PFSK-1 (cell line): ENCODE results near the gene CHIT1.

Experiments used
- FOXP2 ChIP-seq: optimal IDR thresholded peaks from 2 replicates; pipeline ENCODE3; 2011; ENCODE audit warnings: borderline replicate concordance, control low read depth, inconsistent platforms; ENCODE audit not compliant: insufficient read depth; ENCODE audit errors: extremely low read length, extremely low read depth
- POLR2AphosphoS5 ChIP-seq: IDR thresholded peaks from 2 replicates; pipeline ENCODE4 v1.6.1; 2012; ENCODE audit warnings: low read depth, mild to moderate bottlenecking, control low read depth, low read length, moderate library complexity
- SIN3A ChIP-seq: IDR thresholded peaks from 2 replicates; pipeline ENCODE4 v1.6.1; 2012; ENCODE audit warnings: mild to moderate bottlenecking, low read length, moderate library complexity, borderline replicate concordance; ENCODE audit not compliant: insufficient read depth
- TAF1 ChIP-seq: IDR thresholded peaks from 2 replicates; pipeline ENCODE4 v1.6.1; 2012; ENCODE audit warnings: low read length, control low read depth, borderline replicate concordance; ENCODE audit not compliant: insufficient read depth
- TF ChIP-seq, protein P1 (sequence below), 2 experiments: IDR thresholded peaks; 2 replicates each; pipeline versions ENCODE4 v1.6.1 to v1.8.0; 2011 to 2012; ENCODE audit warnings: low read depth in 2 of 2, low read length in 2 of 2, control low read depth in 1 of 2, inconsistent platforms in 1 of 2, mild to moderate bottlenecking in 1 of 2, moderate library complexity in 1 of 2; ENCODE audit not compliant: insufficient read depth in 1 of 2

- no peak for TF ChIP-seq TAF1
- TF ChIP-seq POLR2AphosphoS5, result no peak
- TF ChIP-seq, protein P1, sequence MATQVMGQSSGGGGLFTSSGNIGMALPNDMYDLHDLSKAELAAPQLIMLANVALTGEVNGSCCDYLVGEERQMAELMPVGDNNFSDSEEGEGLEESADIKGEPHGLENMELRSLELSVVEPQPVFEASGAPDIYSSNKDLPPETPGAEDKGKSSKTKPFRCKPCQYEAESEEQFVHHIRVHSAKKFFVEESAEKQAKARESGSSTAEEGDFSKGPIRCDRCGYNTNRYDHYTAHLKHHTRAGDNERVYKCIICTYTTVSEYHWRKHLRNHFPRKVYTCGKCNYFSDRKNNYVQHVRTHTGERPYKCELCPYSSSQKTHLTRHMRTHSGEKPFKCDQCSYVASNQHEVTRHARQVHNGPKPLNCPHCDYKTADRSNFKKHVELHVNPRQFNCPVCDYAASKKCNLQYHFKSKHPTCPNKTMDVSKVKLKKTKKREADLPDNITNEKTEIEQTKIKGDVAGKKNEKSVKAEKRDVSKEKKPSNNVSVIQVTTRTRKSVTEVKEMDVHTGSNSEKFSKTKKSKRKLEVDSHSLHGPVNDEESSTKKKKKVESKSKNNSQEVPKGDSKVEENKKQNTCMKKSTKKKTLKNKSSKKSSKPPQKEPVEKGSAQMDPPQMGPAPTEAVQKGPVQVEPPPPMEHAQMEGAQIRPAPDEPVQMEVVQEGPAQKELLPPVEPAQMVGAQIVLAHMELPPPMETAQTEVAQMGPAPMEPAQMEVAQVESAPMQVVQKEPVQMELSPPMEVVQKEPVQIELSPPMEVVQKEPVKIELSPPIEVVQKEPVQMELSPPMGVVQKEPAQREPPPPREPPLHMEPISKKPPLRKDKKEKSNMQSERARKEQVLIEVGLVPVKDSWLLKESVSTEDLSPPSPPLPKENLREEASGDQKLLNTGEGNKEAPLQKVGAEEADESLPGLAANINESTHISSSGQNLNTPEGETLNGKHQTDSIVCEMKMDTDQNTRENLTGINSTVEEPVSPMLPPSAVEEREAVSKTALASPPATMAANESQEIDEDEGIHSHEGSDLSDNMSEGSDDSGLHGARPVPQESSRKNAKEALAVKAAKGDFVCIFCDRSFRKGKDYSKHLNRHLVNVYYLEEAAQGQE (IDR thresholded peaks at IDR 0.05; ENCODE audit: insufficient read depth in 1 of 2, low read depth in 2 of 2, low read length in 2 of 2), result no peak
- no peak for TF ChIP-seq SIN3A
- no peak for TF ChIP-seq FOXP2
Measured at GRCh38 chr1:203197625-203198024, 31.8 kb downstream of the CHIT1 start.
